HEK293 (cell line): ENCODE measurements around the gene EED.

Experiments
- CTCF ChIA-PET: fragments of 350-600 bp; formaldehyde crosslinking; extraction: SDS; loops from one replicate; lab custom pipeline; 2021; ENCODE audit warnings: antibody characterized with exemption; lab: Yijun Ruan, JAX
- POLR2A ChIA-PET: fragments of 300-600 bp; formaldehyde crosslinking; extraction: SDS; loops from one replicate; lab custom pipeline; 2020; ENCODE audit warnings: antibody characterized with exemption, inconsistent platforms; lab: Yijun Ruan, JAX
- H3K27ac ChIP-seq: fragments of 200-500 bp; sonication (Bioruptor generic); 2 replicates; pipeline ENCODE4 v1.5.1; 2014; ENCODE audit warnings: low read depth, low read length, control low read depth, inconsistent platforms; ENCODE audit errors: extremely low read depth
- H3K36me3 ChIP-seq, 2 experiments: fragments of 200-500 bp in 1 of 2; sonication (Bioruptor generic) in 1 of 2; 1 replicate in 1 of 2; 2 replicates in 1 of 2; pipeline ENCODE4 v1.5.1; 2014 to 2017; ENCODE audit warnings: inconsistent platforms in 2 of 2, low read length in 2 of 2; ENCODE audit not compliant: control insufficient read depth in 2 of 2, insufficient read depth in 1 of 2
- H3K4me1 ChIP-seq: fragments of 200-500 bp; sonication (Bioruptor generic); 2 replicates; pipeline ENCODE4 v1.5.1; 2014; ENCODE audit warnings: mild to moderate bottlenecking, low read length, inconsistent platforms; ENCODE audit not compliant: control insufficient read depth, insufficient read depth
- H3K4me3 ChIP-seq: 2 replicates; pipeline ENCODE4 v1.5.1; 2011; ENCODE audit warnings: low read depth, mild to moderate bottlenecking, control low read depth, low read length, moderate library complexity
- H3K9me3 ChIP-seq: fragments of 200-500 bp; sonication (Bioruptor generic); 2 replicates; pipeline ENCODE4 v1.5.1; 2014; ENCODE audit warnings: low read depth, low read length, inconsistent platforms; ENCODE audit not compliant: control insufficient read depth, insufficient read depth
- BCL11B ChIP-seq: fragments of 450-650 bp; formaldehyde crosslinking; IDR thresholded peaks from 2 replicates; pipeline ENCODE4 v1.5.1; 2016; ENCODE audit warnings: low read depth, missing biosample characterization, missing genetic modification characterization
- KLF16 ChIP-seq: fragments of 450-650 bp; formaldehyde crosslinking; IDR thresholded peaks from 2 replicates; pipeline ENCODE4 v1.5.1; 2017; ENCODE audit warnings: missing biosample characterization, missing genetic modification characterization
- OSR2 ChIP-seq: fragments of 450-650 bp; formaldehyde crosslinking; IDR thresholded peaks from 2 replicates; pipeline ENCODE4 v1.5.1; 2016; ENCODE audit warnings: missing biosample characterization, missing genetic modification characterization
- SCRT2 ChIP-seq: fragments of 450-650 bp; formaldehyde crosslinking; IDR thresholded peaks from 2 replicates; pipeline ENCODE4 v1.5.1; 2016; ENCODE audit warnings: missing biosample characterization, missing genetic modification characterization
- SP3 ChIP-seq: fragments of 450-650 bp; formaldehyde crosslinking; IDR thresholded peaks from 2 replicates; pipeline ENCODE4 v1.5.1; 2016; ENCODE audit warnings: missing biosample characterization, missing genetic modification characterization
- YY1 ChIP-seq: fragments of 450-650 bp; formaldehyde crosslinking; IDR thresholded peaks from 2 replicates; pipeline ENCODE4 v1.5.1; 2018; ENCODE audit warnings: missing biosample characterization, missing genetic modification characterization
- ZBTB17 ChIP-seq: fragments of 450-650 bp; formaldehyde crosslinking; IDR thresholded peaks from 2 replicates; pipeline ENCODE4 v1.5.1; 2016; ENCODE audit warnings: missing biosample characterization, missing genetic modification characterization
- ZBTB20 ChIP-seq: fragments of 450-650 bp; formaldehyde crosslinking; IDR thresholded peaks from 2 replicates; pipeline ENCODE4 v1.5.1; 2016; ENCODE audit warnings: missing biosample characterization, missing genetic modification characterization
- ZBTB48 ChIP-seq: fragments of 450-650 bp; formaldehyde crosslinking; IDR thresholded peaks from 2 replicates; pipeline ENCODE4 v1.5.1; 2016; ENCODE audit warnings: missing biosample characterization, missing genetic modification characterization
- ZBTB7A ChIP-seq: fragments of 450-650 bp; formaldehyde crosslinking; IDR thresholded peaks from 2 replicates; pipeline ENCODE4 v1.5.1; 2016; ENCODE audit warnings: low read depth, missing biosample characterization, missing genetic modification characterization
- ZBTB8A ChIP-seq: fragments of 450-650 bp; formaldehyde crosslinking; IDR thresholded peaks from 2 replicates; pipeline ENCODE4 v1.5.1; 2016; ENCODE audit warnings: missing biosample characterization, missing genetic modification characterization
- ZEB2 ChIP-seq: fragments of 450-650 bp; formaldehyde crosslinking; IDR thresholded peaks from 2 replicates; pipeline ENCODE4 v1.5.1; 2016; ENCODE audit warnings: missing biosample characterization, missing genetic modification characterization
- ZFP69B ChIP-seq: fragments of 450-650 bp; formaldehyde crosslinking; IDR thresholded peaks from 2 replicates; pipeline ENCODE4 v1.5.1; 2016; ENCODE audit warnings: missing biosample characterization, missing genetic modification characterization
- ZNF175 ChIP-seq: fragments of 450-650 bp; formaldehyde crosslinking; IDR thresholded peaks from 2 replicates; pipeline ENCODE4 v1.5.1; 2016; ENCODE audit warnings: missing biosample characterization, missing genetic modification characterization
- ZNF324 ChIP-seq: fragments of 450-650 bp; formaldehyde crosslinking; IDR thresholded peaks from 2 replicates; pipeline ENCODE4 v1.5.1; 2016; ENCODE audit warnings: missing biosample characterization, missing genetic modification characterization
- ZNF341 ChIP-seq: fragments of 450-650 bp; formaldehyde crosslinking; IDR thresholded peaks from 2 replicates; pipeline ENCODE4; 2016; ENCODE audit warnings: low read depth, missing biosample characterization, missing genetic modification characterization
- ZNF354C ChIP-seq: fragments of 450-650 bp; formaldehyde crosslinking; IDR thresholded peaks from 2 replicates; pipeline ENCODE4 v1.5.1; 2016; ENCODE audit warnings: missing biosample characterization, missing genetic modification characterization, low read depth, borderline replicate concordance
- ZNF660 ChIP-seq: fragments of 450-650 bp; IDR thresholded peaks from 2 replicates; pipeline ENCODE4 v1.5.1; 2018; ENCODE audit warnings: missing biosample characterization, mild to moderate bottlenecking, missing genetic modification characterization
- ZNF792 ChIP-seq: fragments of 450-650 bp; formaldehyde crosslinking; IDR thresholded peaks from 2 replicates; pipeline ENCODE4 v1.5.1; 2016; ENCODE audit warnings: missing biosample characterization, missing genetic modification characterization
- TF ChIP-seq, protein P1 (sequence below): fragments of 450-650 bp; formaldehyde crosslinking; IDR thresholded peaks from 2 replicates; pipeline ENCODE4 v1.5.1; 2016; ENCODE audit warnings: missing biosample characterization, missing genetic modification characterization
- TF ChIP-seq, protein P2 (sequence below): fragments of 450-650 bp; formaldehyde crosslinking; IDR thresholded peaks from 2 replicates; pipeline ENCODE4 v1.5.1; 2017; ENCODE audit warnings: missing biosample characterization, missing genetic modification characterization
- TF ChIP-seq, protein P3 (sequence below): fragments of 450-650 bp; formaldehyde crosslinking; IDR thresholded peaks from 2 replicates; pipeline ENCODE4 v1.5.1; 2016; ENCODE audit warnings: missing biosample characterization, missing genetic modification characterization
- TF ChIP-seq, protein P4 (sequence below): fragments of 450-650 bp; formaldehyde crosslinking; conservative IDR thresholded peaks from 2 replicates; pipeline ENCODE4 v1.5.1; 2016; ENCODE audit warnings: low read depth, missing biosample characterization, missing genetic modification characterization
- TF ChIP-seq, protein P5 (sequence below): fragments of 450-650 bp; formaldehyde crosslinking; optimal IDR thresholded peaks from 2 replicates; pipeline ENCODE3; 2016; ENCODE audit warnings: missing biosample characterization, mild to moderate bottlenecking, missing genetic modification characterization
- TF ChIP-seq, protein P6 (sequence below): fragments of 450-650 bp; formaldehyde crosslinking; IDR thresholded peaks from 2 replicates; pipeline ENCODE4 v1.5.1; 2017; ENCODE audit warnings: missing biosample characterization, missing genetic modification characterization

EED gene

DNA sequence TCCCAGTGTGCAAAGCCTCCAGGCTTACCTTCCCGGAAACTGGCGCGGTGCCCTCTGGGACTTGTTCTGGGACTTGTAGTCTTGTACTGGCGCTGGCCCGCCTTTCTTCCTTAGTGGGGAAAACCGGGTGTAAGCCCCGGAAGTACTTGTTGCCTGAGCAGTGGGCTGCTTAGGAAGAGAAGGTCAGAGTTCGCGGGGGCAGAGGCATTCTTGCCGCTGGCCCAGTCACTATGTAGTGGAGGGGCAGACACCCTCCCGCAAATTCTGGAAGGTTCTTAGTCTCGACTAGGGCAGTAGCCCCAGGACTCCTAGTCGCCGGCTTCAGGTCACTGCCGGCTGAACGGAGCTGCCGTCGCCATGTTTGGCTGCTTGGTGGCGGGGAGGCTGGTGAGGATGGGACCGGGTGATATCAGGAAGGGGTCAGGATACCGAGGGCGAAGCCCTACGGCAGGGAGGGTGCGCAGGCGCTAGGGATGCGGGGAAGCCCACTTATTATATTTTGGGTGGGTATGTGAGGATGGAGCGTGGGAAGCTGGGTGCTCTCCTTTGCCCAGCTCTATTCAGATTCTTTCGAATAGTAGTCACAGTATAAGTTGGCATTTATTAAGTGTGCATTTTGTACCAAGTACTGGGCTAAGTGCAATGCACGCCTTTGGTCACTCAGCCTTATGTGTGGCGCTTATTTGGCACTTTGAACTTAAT, 57.7 kb downstream of the EED start, which contains the start of gene HIKESHI:
HIKESHI (plus strand) TSS at position 149 of the 702 bp plus-strand sequence; CDS start at position 358, 209 bp downstream.
- H3K9me3 ChIP-seq, result no peaks in the 10 kb centered on the region
- POLR2A ChIA-PET, result interaction anchor here (0.8 to 1.0 kb wide), 2 partner anchors 17 to 57 kb away, joined by 3 to 4 read pairs; no protein-coding TSS in a partner anchor
- H3K4me1 ChIP-seq, result no peaks in the 10 kb centered on the region; the same call in 1 of the 2 replicates
- CTCF ChIA-PET, result interaction anchor here (0.5 to 1.9 kb wide), 2 partner anchors 10 to 27 kb away, joined by 3 to 6 read pairs; no protein-coding TSS in a partner anchor
- peaks cover 0 to 5% of the 10 kb centered on the region in 2 experiments; a peak in 2 of 3 replicates for H3K36me3 ChIP-seq
- peak within 1 kb of the TSS; percentile 92 for H3K4me3 ChIP-seq
- peak within 1 kb of the TSS; percentile 64 for H3K27ac ChIP-seq
- no peak for TF ChIP-seq OSR2 (tag by site-specific recombination)
- peak; percentile 80 for TF ChIP-seq SP3 (tag by site-specific recombination)
- 0 out of 2 replicates have a peak, but pooled peaks have one; percentile 43 for TF ChIP-seq ZBTB7A (tag by site-specific recombination)
- TF ChIP-seq, protein P1, sequence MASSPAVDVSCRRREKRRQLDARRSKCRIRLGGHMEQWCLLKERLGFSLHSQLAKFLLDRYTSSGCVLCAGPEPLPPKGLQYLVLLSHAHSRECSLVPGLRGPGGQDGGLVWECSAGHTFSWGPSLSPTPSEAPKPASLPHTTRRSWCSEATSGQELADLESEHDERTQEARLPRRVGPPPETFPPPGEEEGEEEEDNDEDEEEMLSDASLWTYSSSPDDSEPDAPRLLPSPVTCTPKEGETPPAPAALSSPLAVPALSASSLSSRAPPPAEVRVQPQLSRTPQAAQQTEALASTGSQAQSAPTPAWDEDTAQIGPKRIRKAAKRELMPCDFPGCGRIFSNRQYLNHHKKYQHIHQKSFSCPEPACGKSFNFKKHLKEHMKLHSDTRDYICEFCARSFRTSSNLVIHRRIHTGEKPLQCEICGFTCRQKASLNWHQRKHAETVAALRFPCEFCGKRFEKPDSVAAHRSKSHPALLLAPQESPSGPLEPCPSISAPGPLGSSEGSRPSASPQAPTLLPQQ (tag by site-specific recombination), result peak; percentile 61
- TF ChIP-seq ZNF792 (tag by site-specific recombination), result no peak
- TF ChIP-seq, protein P2, sequence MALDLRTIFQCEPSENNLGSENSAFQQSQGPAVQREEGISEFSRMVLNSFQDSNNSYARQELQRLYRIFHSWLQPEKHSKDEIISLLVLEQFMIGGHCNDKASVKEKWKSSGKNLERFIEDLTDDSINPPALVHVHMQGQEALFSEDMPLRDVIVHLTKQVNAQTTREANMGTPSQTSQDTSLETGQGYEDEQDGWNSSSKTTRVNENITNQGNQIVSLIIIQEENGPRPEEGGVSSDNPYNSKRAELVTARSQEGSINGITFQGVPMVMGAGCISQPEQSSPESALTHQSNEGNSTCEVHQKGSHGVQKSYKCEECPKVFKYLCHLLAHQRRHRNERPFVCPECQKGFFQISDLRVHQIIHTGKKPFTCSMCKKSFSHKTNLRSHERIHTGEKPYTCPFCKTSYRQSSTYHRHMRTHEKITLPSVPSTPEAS (tag by site-specific recombination), result no peak
- TF ChIP-seq ZNF354C (tag by site-specific recombination), result no peak
- no peak for TF ChIP-seq ZFP69B (tag by site-specific recombination)
- TF ChIP-seq, protein P3, sequence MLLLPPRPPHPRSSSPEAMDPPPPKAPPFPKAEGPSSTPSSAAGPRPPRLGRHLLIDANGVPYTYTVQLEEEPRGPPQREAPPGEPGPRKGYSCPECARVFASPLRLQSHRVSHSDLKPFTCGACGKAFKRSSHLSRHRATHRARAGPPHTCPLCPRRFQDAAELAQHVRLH (tag by site-specific recombination), result peak; percentile 97
- peak; percentile 64 for TF ChIP-seq ZBTB8A
- no peak for TF ChIP-seq ZNF175 (tag by site-specific recombination)
- peak; percentile 97 for TF ChIP-seq SCRT2 (tag by site-specific recombination)
- TF ChIP-seq YY1 (tag by site-specific recombination), result peak; percentile 76
- TF ChIP-seq ZNF324 (tag by site-specific recombination), result 0 out of 2 replicates have a peak, but pooled peaks have one; percentile 33
- TF ChIP-seq, protein P4, sequence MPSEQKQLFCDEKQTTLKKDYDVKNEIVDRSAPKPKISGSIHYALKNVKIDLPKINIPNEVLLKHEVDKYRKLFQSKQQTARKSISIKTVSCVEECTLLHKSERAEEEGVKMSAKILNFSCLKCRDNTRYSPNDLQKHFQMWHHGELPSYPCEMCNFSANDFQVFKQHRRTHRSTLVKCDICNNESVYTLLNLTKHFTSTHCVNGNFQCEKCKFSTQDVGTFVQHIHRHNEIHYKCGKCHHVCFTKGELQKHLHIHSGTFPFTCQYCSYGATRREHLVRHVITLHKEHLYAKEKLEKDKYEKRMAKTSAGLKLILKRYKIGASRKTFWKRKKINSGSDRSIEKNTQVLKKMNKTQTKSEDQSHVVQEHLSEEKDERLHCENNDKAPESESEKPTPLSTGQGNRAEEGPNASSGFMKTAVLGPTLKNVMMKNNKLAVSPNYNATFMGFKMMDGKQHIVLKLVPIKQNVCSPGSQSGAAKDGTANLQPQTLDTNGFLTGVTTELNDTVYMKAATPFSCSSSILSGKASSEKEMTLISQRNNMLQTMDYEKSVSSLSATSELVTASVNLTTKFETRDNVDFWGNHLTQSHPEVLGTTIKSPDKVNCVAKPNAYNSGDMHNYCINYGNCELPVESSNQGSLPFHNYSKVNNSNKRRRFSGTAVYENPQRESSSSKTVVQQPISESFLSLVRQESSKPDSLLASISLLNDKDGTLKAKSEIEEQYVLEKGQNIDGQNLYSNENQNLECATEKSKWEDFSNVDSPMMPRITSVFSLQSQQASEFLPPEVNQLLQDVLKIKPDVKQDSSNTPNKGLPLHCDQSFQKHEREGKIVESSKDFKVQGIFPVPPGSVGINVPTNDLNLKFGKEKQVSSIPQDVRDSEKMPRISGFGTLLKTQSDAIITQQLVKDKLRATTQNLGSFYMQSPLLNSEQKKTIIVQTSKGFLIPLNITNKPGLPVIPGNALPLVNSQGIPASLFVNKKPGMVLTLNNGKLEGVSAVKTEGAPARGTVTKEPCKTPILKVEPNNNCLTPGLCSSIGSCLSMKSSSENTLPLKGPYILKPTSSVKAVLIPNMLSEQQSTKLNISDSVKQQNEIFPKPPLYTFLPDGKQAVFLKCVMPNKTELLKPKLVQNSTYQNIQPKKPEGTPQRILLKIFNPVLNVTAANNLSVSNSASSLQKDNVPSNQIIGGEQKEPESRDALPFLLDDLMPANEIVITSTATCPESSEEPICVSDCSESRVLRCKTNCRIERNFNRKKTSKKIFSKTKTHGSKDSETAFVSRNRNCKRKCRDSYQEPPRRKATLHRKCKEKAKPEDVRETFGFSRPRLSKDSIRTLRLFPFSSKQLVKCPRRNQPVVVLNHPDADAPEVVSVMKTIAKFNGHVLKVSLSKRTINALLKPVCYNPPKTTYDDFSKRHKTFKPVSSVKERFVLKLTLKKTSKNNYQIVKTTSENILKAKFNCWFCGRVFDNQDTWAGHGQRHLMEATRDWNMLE, result peak; percentile 99
- TF ChIP-seq KLF16 (tag by site-specific recombination), result peak; percentile 68
- TF ChIP-seq, protein P5, sequence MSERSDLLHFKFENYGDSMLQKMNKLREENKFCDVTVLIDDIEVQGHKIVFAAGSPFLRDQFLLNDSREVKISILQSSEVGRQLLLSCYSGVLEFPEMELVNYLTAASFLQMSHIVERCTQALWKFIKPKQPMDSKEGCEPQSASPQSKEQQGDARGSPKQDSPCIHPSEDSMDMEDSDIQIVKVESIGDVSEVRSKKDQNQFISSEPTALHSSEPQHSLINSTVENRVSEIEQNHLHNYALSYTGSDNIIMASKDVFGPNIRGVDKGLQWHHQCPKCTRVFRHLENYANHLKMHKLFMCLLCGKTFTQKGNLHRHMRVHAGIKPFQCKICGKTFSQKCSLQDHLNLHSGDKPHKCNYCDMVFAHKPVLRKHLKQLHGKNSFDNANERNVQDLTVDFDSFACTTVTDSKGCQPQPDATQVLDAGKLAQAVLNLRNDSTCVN (tag by site-specific recombination), result no peak
- TF ChIP-seq, protein P6, sequence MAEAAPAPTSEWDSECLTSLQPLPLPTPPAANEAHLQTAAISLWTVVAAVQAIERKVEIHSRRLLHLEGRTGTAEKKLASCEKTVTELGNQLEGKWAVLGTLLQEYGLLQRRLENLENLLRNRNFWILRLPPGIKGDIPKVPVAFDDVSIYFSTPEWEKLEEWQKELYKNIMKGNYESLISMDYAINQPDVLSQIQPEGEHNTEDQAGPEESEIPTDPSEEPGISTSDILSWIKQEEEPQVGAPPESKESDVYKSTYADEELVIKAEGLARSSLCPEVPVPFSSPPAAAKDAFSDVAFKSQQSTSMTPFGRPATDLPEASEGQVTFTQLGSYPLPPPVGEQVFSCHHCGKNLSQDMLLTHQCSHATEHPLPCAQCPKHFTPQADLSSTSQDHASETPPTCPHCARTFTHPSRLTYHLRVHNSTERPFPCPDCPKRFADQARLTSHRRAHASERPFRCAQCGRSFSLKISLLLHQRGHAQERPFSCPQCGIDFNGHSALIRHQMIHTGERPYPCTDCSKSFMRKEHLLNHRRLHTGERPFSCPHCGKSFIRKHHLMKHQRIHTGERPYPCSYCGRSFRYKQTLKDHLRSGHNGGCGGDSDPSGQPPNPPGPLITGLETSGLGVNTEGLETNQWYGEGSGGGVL (tag by site-specific recombination), result no peak
- 0 out of 2 replicates have a peak, but pooled peaks have one; percentile 33 for TF ChIP-seq ZNF660 (tag by site-specific recombination)
- TF ChIP-seq BCL11B (tag by site-specific recombination), result no peak
- TF ChIP-seq ZEB2 (tag by site-specific recombination), result peak; percentile 56
- peak; percentile 31; the same call in 1 of the 2 replicates for TF ChIP-seq ZBTB48 (tag by site-specific recombination)
- TF ChIP-seq ZNF341, result peak; percentile 14; the same call in 1 of the 2 replicates
- TF ChIP-seq ZBTB20 (tag by site-specific recombination), result peak; percentile 40; the same call in 1 of the 2 replicates
- TF ChIP-seq ZBTB17 (tag by site-specific recombination), result peak; percentile 86
